Rectal smooth muscle tissue (tissue), 1 donor: ENCODE measurements around the gene MAL.

Experiments used
- H3K27ac ChIP-seq: one replicate; pipeline ENCODE4 v1.7.0; 2013; ENCODE audit warnings: low read depth, low read length, inconsistent platforms
- H3K27me3 ChIP-seq: one replicate; pipeline ENCODE4 v1.7.0; 2013; ENCODE audit warnings: low read length; ENCODE audit not compliant: control insufficient read depth, insufficient read depth
- H3K36me3 ChIP-seq: one replicate; pipeline ENCODE4 v1.7.0; 2013; ENCODE audit warnings: low read length; ENCODE audit not compliant: control insufficient read depth, insufficient read depth
- H3K4me1 ChIP-seq: one replicate; pipeline ENCODE4 v1.7.0; 2013; ENCODE audit warnings: low read length; ENCODE audit not compliant: control insufficient read depth, insufficient read depth
- H3K4me3 ChIP-seq: one replicate; pipeline ENCODE4 v1.7.0; 2013; ENCODE audit warnings: low read length
- H3K9ac ChIP-seq: one replicate; pipeline ENCODE4 v1.7.0; 2013; ENCODE audit warnings: low read length

MAL gene

GRCh38 chr2:95041824-95042442 is 16.4 kb downstream of the MAL start:
- Histone ChIP-seq H3K27ac (peak overlapping the region; percentile 58), H3K9ac (no peak overlapping the region), H3K36me3 (no peaks in the 10 kb centered on the region), H3K27me3 (no peaks in the 10 kb centered on the region), H3K4me1 (peaks cover 9% of the 10 kb centered on the region), H3K4me3 (no peak overlapping the region)

GRCh38 chr2:95042472-95043271 is 17.2 kb downstream of the MAL start:
- Histone ChIP-seq H3K4me3 (no peak overlapping the region), H3K27ac (peak overlapping the region; percentile 80), H3K4me1 (peaks cover 9% of the 10 kb centered on the region), H3K36me3 (no peaks in the 10 kb centered on the region), H3K27me3 (no peaks in the 10 kb centered on the region), H3K9ac (no peak overlapping the region)

- H3K27me3 ChIP-seq: no peaks in the 10 kb centered on the region
- peaks cover 9% of the 10 kb centered on the region for H3K4me1 ChIP-seq
- peak overlapping the region; percentile 80 for H3K27ac ChIP-seq
- no peak overlapping the region for H3K4me3 ChIP-seq
- H3K36me3 ChIP-seq: no peaks in the 10 kb centered on the region
- H3K9ac ChIP-seq: no peak overlapping the region
These were observed 18.0 kb downstream of the MAL start for GRCh38 chr2:95043300-95044093.

GRCh38 chr2:95044601-95045000 is 19.1 kb downstream of the MAL start:
- no peak overlapping the region for H3K4me3 ChIP-seq
- H3K27me3 ChIP-seq: no peaks in the 10 kb centered on the region
- no peak overlapping the region for H3K9ac ChIP-seq
- H3K4me1 ChIP-seq: peaks cover 9% of the 10 kb centered on the region
- no peaks in the 10 kb centered on the region for H3K36me3 ChIP-seq
- H3K27ac ChIP-seq: no peak overlapping the region

- no peaks in the 10 kb centered on the region for H3K36me3 ChIP-seq
- H3K4me3 ChIP-seq: no peak overlapping the region
- no peak overlapping the region for H3K9ac ChIP-seq
- H3K4me1 ChIP-seq: peaks cover 9% of the 10 kb centered on the region
- H3K27ac ChIP-seq: no peak overlapping the region
- no peaks in the 10 kb centered on the region for H3K27me3 ChIP-seq
These were observed 21.0 kb downstream of the MAL start for GRCh38 chr2:95046371-95047112.

GRCh38 chr2:95047629-95048510 is 22.4 kb downstream of the MAL start:
- Histone ChIP-seq H3K27ac (no peak overlapping the region), H3K36me3 (no peaks in the 10 kb centered on the region)

GRCh38 chr2:95048825-95049682 is 23.5 kb downstream of the MAL start:
- Histone ChIP-seq H3K27ac (no peak overlapping the region), H3K4me3 (no peak overlapping the region), H3K4me1 (no peaks in the 10 kb centered on the region), H3K27me3 (no peaks in the 10 kb centered on the region), H3K36me3 (no peaks in the 10 kb centered on the region), H3K9ac (no peak overlapping the region)

More at GRCh38 chr2:95047629-95048510, 22.4 kb downstream of the MAL start:
- Histone ChIP-seq H3K4me3 (no peak overlapping the region), H3K4me1 (peaks cover 8% of the 10 kb centered on the region), H3K9ac (no peak overlapping the region), H3K27me3 (no peaks in the 10 kb centered on the region)

- no peaks in the 10 kb centered on the region for H3K36me3 ChIP-seq
- H3K4me3 ChIP-seq: no peak overlapping the region
- H3K27me3 ChIP-seq: no peaks in the 10 kb centered on the region
- H3K9ac ChIP-seq: no peak overlapping the region
- no peak overlapping the region for H3K27ac ChIP-seq
- no peaks in the 10 kb centered on the region for H3K4me1 ChIP-seq
These were observed 24.1 kb downstream of the MAL start for GRCh38 chr2:95049683-95049955.

- no peaks in the 10 kb centered on the region for H3K36me3 ChIP-seq
- H3K4me3 ChIP-seq: no peak overlapping the region
- no peaks in the 10 kb centered on the region for H3K27me3 ChIP-seq
- no peak overlapping the region for H3K27ac ChIP-seq
- no peaks in the 10 kb centered on the region for H3K4me1 ChIP-seq
- no peak overlapping the region for H3K9ac ChIP-seq
These were observed 24.5 kb downstream of the MAL start for GRCh38 chr2:95049961-95050360.

GRCh38 chr2:95050385-95051300 is 25.1 kb downstream of the MAL start:
- no peaks in the 10 kb centered on the region for H3K27me3 ChIP-seq
- H3K4me1 ChIP-seq: no peaks in the 10 kb centered on the region
- no peak overlapping the region for H3K27ac ChIP-seq
- no peak overlapping the region for H3K4me3 ChIP-seq
- no peak overlapping the region for H3K9ac ChIP-seq
- H3K36me3 ChIP-seq: no peaks in the 10 kb centered on the region
